Liver (tissue), 9 donors: Measurements from ENCODE around the gene PPARD. TPM values are rescaled to one million over a fixed set of nuclear protein-coding genes. Genes with fewer than 3 reads are reported as not detected.

Experiments used
- DNase-seq: peaks from one replicate; pipeline ENCODE4 v3.0.0-alpha.2; 2017; ENCODE audit warnings: low spot score
- H3K27ac ChIP-seq, 2 donors: one replicate each; pipeline ENCODE4 v1.7.0; 2013; ENCODE audit warnings: inconsistent platforms in 2 of 2, low read length in 2 of 2, control low read depth in 1 of 2, low read depth in 1 of 2, mild to moderate bottlenecking in 1 of 2
- H3K27me3 ChIP-seq, 4 donors: one replicate each; pipeline versions ENCODE4 v1.6.1 to v1.7.0; 2013; ENCODE audit warnings: low read length in 3 of 4, inconsistent platforms in 1 of 4, mild to moderate bottlenecking in 1 of 4, moderate library complexity in 1 of 4; ENCODE audit not compliant: control insufficient read depth in 4 of 4, insufficient read depth in 4 of 4
- H3K36me3 ChIP-seq, 4 donors: one replicate each; pipeline versions ENCODE4 v1.6.1 to v1.7.0; 2013; ENCODE audit warnings: low read length in 3 of 4, mild to moderate bottlenecking in 3 of 4, low read depth in 1 of 4, moderate library complexity in 1 of 4; ENCODE audit not compliant: control insufficient read depth in 4 of 4, insufficient read depth in 3 of 4
- H3K4me1 ChIP-seq, 4 donors: one replicate each; pipeline versions ENCODE4 v1.6.1 to v1.7.0; 2013; ENCODE audit warnings: low read length in 3 of 4, mild to moderate bottlenecking in 3 of 4, moderate library complexity in 1 of 4; ENCODE audit not compliant: control insufficient read depth in 4 of 4, insufficient read depth in 4 of 4
- H3K4me3 ChIP-seq, 3 donors: one replicate each; pipeline versions ENCODE4 v1.6.1 to v1.7.0; 2013; ENCODE audit warnings: low read length in 3 of 3, control low read depth in 1 of 3, low read depth in 1 of 3, mild to moderate bottlenecking in 1 of 3
- H3K9ac ChIP-seq, 2 donors: one replicate each; pipeline ENCODE4 v1.7.0; 2013; ENCODE audit warnings: low read length in 2 of 2, mild to moderate bottlenecking in 2 of 2, moderate library complexity in 2 of 2, control low read depth in 1 of 2, low read depth in 1 of 2
- H3K9me3 ChIP-seq, 4 donors: one replicate each; pipeline versions ENCODE4 v1.6.1 to v1.7.0; 2013; ENCODE audit warnings: low read length in 3 of 4; ENCODE audit not compliant: control insufficient read depth in 4 of 4
- EGR1 ChIP-seq, 2 donors: IDR thresholded peaks; 2 replicates each; pipeline ENCODE4 v1.6.1; 2016 to 2018; ENCODE audit warnings: antibody characterized with exemption in 2 of 2, low read depth in 2 of 2
- FOXA1 ChIP-seq: IDR thresholded peaks from 2 replicates; pipeline ENCODE4 v1.6.1; 2016; ENCODE audit warnings: antibody characterized with exemption
- FOXA2 ChIP-seq: IDR thresholded peaks from 2 replicates; pipeline ENCODE4 v1.6.1; 2016; ENCODE audit warnings: antibody characterized with exemption
- GABPA ChIP-seq, 2 donors: IDR thresholded peaks in 1 of 2; conservative IDR thresholded peaks in 1 of 2; 2 replicates each; pipeline ENCODE4 v1.6.1; 2016; ENCODE audit warnings: antibody characterized with exemption in 2 of 2, mild to moderate bottlenecking in 1 of 2, moderate library complexity in 1 of 2
- HNF4A ChIP-seq, 2 donors: conservative IDR thresholded peaks; 2 replicates each; pipeline ENCODE4 v1.6.1; 2016; ENCODE audit warnings: antibody characterized with exemption in 2 of 2, mild to moderate bottlenecking in 2 of 2
- HNF4G ChIP-seq: IDR thresholded peaks from 2 replicates; pipeline ENCODE4 v1.6.1; 2016; ENCODE audit warnings: antibody characterized with exemption
- JUND ChIP-seq, 2 donors: IDR thresholded peaks; 2 replicates each; pipeline ENCODE4 v1.6.1; 2016; ENCODE audit warnings: antibody characterized with exemption in 2 of 2
- NR2F2 ChIP-seq: IDR thresholded peaks from 2 replicates; pipeline ENCODE4 v1.6.1; 2016; ENCODE audit warnings: antibody characterized with exemption
- RAD21 ChIP-seq, 2 donors: IDR thresholded peaks; 2 replicates each; pipeline ENCODE4 v1.6.1; 2016; ENCODE audit warnings: antibody characterized with exemption in 2 of 2, mild to moderate bottlenecking in 2 of 2
- RXRA ChIP-seq, 2 donors: IDR thresholded peaks; 2 replicates each; pipeline ENCODE4 v1.6.1; 2017 to 2018; ENCODE audit warnings: antibody characterized with exemption in 2 of 2, mild to moderate bottlenecking in 1 of 2
- SP1 ChIP-seq: IDR thresholded peaks from 2 replicates; pipeline ENCODE4 v1.6.1; 2018; ENCODE audit warnings: antibody characterized with exemption, mild to moderate bottlenecking
- TAF1 ChIP-seq: conservative IDR thresholded peaks from 2 replicates; pipeline ENCODE4 v1.6.1; 2016; ENCODE audit warnings: antibody characterized with exemption, mild to moderate bottlenecking
- YY1 ChIP-seq: IDR thresholded peaks from 2 replicates; pipeline ENCODE4 v1.6.1; 2016; ENCODE audit warnings: antibody characterized with exemption, mild to moderate bottlenecking
- WGBS: extraction: QIAGEN DNeasy Blood & Tissue Kit; methylation state at CpG from one replicate; pipeline ENCODE4 v1.1.7; 2013; 5-methylcytosine and 5-hydroxymethylcytosine counted together
- polyA plus RNA-seq, 2 donors: library from polyadenylated mRNA; stranded (reverse) in 1 of 2; unstranded in 1 of 2; fragments of 200-250 nt in 1 of 2; fragments of >200 nt in 1 of 2; fragmentation: Nextera tagmentation in 1 of 2; extraction: Ambion mirVana in 1 of 2; gene quantifications; one replicate each; pipeline versions ENCODE4 v1.2.1 to v1.2.3, GENCODE V29; 2013 to 2015
- total RNA-seq, 2 donors: library from RNA; depleted of rRNA; stranded (reverse); fragments of >200 nt; gene quantifications; one replicate each; pipeline ENCODE4 v1.2.3, GENCODE V29; 2014
- TF ChIP-seq, protein P1 (sequence below): IDR thresholded peaks from 2 replicates; pipeline ENCODE4 v1.6.1; 2016; ENCODE audit warnings: antibody characterized with exemption, mild to moderate bottlenecking
- TF ChIP-seq, protein P2 (sequence below): IDR thresholded peaks from 2 replicates; pipeline ENCODE4 v1.6.1; 2016; ENCODE audit warnings: antibody characterized with exemption
- TF ChIP-seq, protein P3 (sequence below): IDR thresholded peaks from 2 replicates; pipeline ENCODE4 v1.6.1; 2016; ENCODE audit warnings: antibody characterized with exemption
- TF ChIP-seq, protein P4 (sequence below): fragments of 150-350 bp; IDR thresholded peaks from 2 replicates; pipeline ENCODE4 v1.5.1; 2017; ENCODE audit warnings: improper control_type of control experiment, low read depth, low read length; ENCODE audit not compliant: missing input control
- donor health status: healthy.
- donor health status: healthy.
- donor health status: healthy.
- donor health status: healthy.
- donor health status: healthy.

PPARD gene
- total and polyA plus RNA-seq, 4 donors = 2.1 to 7.8 (median 5.1) TPM

DNA sequence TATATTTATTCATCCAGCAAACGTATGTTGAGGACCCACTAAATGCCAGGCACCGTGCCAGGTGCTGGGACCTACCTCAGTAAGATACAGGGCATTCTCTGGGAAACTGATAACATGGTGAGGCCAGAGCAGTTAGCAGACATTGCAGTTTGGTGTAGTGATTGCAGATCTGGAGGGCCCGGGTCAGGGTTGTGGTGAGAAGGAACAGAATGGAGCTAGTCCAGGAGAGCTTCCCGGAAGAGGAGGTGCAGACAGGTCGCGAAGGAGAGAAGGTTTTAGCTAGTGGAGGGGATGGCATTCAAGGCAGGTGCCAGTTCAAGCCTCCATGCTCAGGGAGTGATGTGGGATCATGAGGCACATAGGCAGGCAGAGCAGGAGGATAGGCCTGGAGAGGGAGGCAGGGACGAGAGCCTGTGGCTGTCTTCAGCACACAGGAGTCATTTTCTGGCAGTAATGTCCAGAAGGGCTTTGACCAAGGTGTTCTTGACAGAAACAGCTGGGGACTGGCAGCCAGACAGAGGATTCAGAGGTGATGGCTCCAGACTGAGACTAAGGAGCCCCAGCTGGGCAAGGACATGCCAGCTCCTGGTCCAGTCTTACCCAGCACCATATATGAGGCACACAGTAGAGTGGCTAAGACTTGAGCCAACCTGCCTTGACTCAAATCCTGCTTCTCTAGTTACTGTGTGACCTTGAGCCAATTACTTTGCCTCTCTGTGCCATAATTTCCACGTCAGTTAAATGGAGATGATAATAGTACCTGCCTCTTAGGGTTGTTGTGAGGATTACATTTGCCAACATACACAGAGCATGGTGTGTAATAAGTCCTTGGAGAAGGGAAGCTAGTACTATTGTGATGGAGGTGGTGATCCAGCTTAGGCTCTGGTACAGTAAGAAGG, 61.4 kb downstream of the PPARD start (continued):
- TF ChIP-seq, protein P1, sequence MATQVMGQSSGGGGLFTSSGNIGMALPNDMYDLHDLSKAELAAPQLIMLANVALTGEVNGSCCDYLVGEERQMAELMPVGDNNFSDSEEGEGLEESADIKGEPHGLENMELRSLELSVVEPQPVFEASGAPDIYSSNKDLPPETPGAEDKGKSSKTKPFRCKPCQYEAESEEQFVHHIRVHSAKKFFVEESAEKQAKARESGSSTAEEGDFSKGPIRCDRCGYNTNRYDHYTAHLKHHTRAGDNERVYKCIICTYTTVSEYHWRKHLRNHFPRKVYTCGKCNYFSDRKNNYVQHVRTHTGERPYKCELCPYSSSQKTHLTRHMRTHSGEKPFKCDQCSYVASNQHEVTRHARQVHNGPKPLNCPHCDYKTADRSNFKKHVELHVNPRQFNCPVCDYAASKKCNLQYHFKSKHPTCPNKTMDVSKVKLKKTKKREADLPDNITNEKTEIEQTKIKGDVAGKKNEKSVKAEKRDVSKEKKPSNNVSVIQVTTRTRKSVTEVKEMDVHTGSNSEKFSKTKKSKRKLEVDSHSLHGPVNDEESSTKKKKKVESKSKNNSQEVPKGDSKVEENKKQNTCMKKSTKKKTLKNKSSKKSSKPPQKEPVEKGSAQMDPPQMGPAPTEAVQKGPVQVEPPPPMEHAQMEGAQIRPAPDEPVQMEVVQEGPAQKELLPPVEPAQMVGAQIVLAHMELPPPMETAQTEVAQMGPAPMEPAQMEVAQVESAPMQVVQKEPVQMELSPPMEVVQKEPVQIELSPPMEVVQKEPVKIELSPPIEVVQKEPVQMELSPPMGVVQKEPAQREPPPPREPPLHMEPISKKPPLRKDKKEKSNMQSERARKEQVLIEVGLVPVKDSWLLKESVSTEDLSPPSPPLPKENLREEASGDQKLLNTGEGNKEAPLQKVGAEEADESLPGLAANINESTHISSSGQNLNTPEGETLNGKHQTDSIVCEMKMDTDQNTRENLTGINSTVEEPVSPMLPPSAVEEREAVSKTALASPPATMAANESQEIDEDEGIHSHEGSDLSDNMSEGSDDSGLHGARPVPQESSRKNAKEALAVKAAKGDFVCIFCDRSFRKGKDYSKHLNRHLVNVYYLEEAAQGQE = no peak
- TF ChIP-seq EGR1 (IDR thresholded peaks at IDR 0.05; ENCODE audit: low read depth in 2 of 2) = no peak
- no peak for TF ChIP-seq HNF4G
- no peak for TF ChIP-seq FOXA1
- TF ChIP-seq NR2F2 = no peak
- no peak for TF ChIP-seq RXRA (IDR thresholded peaks at IDR 0.05)
- TF ChIP-seq, protein P2, sequence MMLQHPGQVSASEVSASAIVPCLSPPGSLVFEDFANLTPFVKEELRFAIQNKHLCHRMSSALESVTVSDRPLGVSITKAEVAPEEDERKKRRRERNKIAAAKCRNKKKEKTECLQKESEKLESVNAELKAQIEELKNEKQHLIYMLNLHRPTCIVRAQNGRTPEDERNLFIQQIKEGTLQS = no peak
- TF ChIP-seq FOXA2 = no peak
- no peak for TF ChIP-seq JUND (IDR thresholded peaks at IDR 0.05)

DNA sequence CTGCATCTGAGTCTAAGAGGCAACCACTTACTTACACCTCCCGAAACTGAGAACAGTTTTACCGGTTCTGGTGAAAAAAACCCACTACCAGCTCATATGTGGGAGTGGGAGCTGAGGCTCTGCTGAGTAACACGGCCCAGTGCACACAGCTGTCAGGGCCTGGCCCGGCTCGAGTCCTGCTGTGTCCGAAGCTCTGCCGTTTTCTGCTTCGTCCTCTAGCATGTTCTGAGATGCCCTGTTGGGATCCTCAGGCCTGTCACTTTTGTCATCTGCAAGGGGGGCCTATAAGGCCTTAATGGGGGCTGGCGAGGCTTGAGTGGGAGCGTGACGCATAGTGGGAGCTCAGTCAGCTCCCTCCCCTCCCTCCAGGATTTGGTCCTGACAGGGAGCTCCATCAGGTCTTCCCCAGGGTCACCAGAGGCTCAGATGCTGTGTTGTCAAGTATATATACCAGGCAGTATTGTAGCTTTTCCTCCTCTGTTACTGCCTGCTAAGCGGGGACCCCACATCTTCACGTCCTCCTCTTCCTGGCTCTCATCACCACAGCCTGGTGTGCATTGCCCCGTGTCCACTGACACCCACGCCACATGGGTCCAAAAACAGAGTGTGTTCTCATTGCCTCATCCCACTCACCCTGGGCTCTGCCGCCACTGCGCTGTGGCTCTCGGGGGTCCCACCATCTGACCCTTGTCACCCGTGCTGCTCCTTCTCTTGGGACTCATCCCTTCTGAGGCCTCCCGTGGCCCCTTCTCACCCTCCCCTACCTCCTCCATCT, 64.5 kb downstream of the PPARD start:
- DNase-seq = no peak
- 95% methylated on average over 20 of the region's 20 CpGs for WGBS
- no peak overlapping the region for H3K9ac ChIP-seq
- no peak overlapping the region for H3K27ac ChIP-seq
- no peaks in the 10 kb centered on the region for H3K27me3 ChIP-seq
- H3K9me3 ChIP-seq = no peaks in the 10 kb centered on the region
- H3K36me3 ChIP-seq = peaks cover 0 to 8% (median 3%) of the 10 kb centered on the region in 4 donors
- H3K4me3 ChIP-seq = no peak overlapping the region
- H3K4me1 ChIP-seq = peaks cover 11 to 26% (median 21%) of the 10 kb centered on the region in 4 donors
- TF ChIP-seq, protein P3, sequence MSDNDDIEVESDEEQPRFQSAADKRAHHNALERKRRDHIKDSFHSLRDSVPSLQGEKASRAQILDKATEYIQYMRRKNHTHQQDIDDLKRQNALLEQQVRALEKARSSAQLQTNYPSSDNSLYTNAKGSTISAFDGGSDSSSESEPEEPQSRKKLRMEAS = no peak
- TF ChIP-seq HNF4A (conservative IDR thresholded peaks at IDR 0.05) (no peak), GABPA (IDR thresholded peaks at IDR 0.05 in 1 of 2, conservative IDR thresholded peaks at IDR 0.05 in 1 of 2) (no peak)

DNA sequence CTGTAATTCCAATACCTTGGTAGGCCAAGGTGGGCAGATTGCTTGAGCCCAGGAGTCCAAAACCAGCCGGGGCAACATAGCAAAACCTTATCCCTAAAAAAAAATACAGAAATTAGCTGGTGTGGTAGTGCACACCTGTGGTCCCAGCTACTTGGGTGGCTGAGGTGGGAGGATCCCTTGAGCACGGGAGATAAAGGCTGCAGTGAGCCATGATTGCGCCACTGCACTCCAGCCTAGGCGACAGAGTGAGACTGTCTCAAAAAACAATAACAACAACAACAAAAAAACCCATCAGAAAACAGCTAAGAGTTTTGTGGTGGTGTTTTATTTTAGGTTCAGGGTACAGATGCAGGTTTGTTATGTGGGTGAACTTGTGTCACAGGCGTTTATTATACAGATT, 66.9 kb downstream of the PPARD start:
- no peaks in the 10 kb centered on the region for H3K27me3 ChIP-seq
- H3K4me3 ChIP-seq = no peak overlapping the region
- no peak for DNase-seq
- no peak overlapping the region for H3K9ac ChIP-seq
- peaks cover 0 to 12% (median 3%) of the 10 kb centered on the region in 4 donors for H3K36me3 ChIP-seq
- H3K27ac ChIP-seq = no peak overlapping the region
- 93% methylated on average over 5 of the region's 5 CpGs for WGBS
- H3K9me3 ChIP-seq = no peaks in the 10 kb centered on the region
- peaks cover 0 to 4% (median under 1%) of the 10 kb centered on the region in 4 donors for H3K4me1 ChIP-seq
- TF ChIP-seq GABPA (IDR thresholded peaks at IDR 0.05 in 1 of 2, conservative IDR thresholded peaks at IDR 0.05 in 1 of 2) = no peak
- TF ChIP-seq, protein P1 = no peak
- TF ChIP-seq TAF1 = no peak
- TF ChIP-seq FOXA2 = no peak
- TF ChIP-seq EGR1 (IDR thresholded peaks at IDR 0.05; ENCODE audit: low read depth in 2 of 2) = no peak
- no peak for TF ChIP-seq JUND (IDR thresholded peaks at IDR 0.05)
- no peak for TF ChIP-seq HNF4A (conservative IDR thresholded peaks at IDR 0.05)
- no peak for TF ChIP-seq FOXA1
- no peak for TF ChIP-seq YY1
- TF ChIP-seq RXRA (IDR thresholded peaks at IDR 0.05) = no peak
- TF ChIP-seq, protein P2 = no peak
- TF ChIP-seq SP1 = no peak
- no peak for TF ChIP-seq RAD21 (IDR thresholded peaks at IDR 0.05)
- TF ChIP-seq, protein P4, sequence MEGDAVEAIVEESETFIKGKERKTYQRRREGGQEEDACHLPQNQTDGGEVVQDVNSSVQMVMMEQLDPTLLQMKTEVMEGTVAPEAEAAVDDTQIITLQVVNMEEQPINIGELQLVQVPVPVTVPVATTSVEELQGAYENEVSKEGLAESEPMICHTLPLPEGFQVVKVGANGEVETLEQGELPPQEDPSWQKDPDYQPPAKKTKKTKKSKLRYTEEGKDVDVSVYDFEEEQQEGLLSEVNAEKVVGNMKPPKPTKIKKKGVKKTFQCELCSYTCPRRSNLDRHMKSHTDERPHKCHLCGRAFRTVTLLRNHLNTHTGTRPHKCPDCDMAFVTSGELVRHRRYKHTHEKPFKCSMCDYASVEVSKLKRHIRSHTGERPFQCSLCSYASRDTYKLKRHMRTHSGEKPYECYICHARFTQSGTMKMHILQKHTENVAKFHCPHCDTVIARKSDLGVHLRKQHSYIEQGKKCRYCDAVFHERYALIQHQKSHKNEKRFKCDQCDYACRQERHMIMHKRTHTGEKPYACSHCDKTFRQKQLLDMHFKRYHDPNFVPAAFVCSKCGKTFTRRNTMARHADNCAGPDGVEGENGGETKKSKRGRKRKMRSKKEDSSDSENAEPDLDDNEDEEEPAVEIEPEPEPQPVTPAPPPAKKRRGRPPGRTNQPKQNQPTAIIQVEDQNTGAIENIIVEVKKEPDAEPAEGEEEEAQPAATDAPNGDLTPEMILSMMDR = no peak
- TF ChIP-seq, protein P3 = no peak
